ENCODE measurements around the gene DDR2.

Gene DDR2

DNA sequence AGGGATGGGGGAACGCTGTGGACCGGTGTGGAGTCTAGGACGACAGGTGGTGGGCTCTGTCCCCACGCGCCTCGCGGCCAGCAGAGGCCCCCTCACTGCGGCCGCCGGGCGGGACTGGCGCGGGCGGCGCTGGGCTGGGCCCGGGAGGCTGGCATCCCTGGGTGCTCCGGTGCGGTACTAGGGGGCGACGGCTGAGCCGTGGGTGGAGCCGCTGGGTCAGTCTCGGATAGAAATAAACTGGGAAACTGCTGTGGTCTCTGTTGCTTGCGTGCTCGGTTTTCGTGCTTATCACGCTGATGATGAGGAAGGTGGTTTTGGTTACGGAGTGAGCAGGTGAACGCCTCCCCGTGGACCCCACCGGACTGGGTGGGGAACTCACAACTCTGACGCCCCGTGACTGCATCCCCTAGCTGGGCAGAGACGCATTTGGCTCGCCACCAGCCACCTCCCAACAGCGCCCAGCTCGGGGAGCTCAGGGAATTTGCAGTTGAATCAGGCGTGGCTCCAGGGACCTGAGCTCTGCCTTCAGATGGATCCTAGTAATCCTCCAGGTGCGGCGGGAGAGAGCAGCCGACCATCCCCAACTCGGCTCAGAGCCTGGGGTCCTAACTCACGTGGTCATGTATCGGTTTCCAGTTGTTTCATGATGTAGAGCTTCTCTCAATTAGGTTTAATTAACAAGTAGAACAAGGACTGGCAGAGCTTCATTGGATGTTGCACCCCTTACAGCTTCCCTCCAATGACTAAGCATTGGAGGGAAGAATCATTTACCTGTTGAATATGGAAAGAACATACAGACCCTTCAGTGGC is 190.3 kb downstream of the DDR2 start:
- no peak for TF ChIP-seq ZFX (IDR thresholded peaks at IDR 0.05)
- TF ChIP-seq, protein P1, sequence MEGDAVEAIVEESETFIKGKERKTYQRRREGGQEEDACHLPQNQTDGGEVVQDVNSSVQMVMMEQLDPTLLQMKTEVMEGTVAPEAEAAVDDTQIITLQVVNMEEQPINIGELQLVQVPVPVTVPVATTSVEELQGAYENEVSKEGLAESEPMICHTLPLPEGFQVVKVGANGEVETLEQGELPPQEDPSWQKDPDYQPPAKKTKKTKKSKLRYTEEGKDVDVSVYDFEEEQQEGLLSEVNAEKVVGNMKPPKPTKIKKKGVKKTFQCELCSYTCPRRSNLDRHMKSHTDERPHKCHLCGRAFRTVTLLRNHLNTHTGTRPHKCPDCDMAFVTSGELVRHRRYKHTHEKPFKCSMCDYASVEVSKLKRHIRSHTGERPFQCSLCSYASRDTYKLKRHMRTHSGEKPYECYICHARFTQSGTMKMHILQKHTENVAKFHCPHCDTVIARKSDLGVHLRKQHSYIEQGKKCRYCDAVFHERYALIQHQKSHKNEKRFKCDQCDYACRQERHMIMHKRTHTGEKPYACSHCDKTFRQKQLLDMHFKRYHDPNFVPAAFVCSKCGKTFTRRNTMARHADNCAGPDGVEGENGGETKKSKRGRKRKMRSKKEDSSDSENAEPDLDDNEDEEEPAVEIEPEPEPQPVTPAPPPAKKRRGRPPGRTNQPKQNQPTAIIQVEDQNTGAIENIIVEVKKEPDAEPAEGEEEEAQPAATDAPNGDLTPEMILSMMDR (conservative IDR thresholded peaks at IDR 0.05): no peak

DNA sequence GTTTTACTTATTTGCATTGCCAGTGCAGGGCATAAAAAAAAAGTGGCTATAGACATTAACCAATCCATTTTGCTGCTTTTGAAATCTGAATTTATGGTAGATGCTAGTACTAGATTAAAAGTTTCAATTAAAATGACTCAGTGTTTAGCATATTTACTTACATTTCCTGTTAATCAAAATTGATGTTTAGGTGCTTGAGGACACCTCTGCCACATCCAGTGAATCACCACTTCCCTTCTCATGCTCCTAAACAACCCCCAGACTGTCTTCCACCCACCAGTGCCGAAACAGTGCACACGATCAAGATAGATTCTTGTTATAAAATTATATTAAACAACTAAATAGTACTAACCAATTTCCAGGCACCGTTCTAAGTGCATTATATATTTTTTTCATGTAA is 191.0 kb downstream of the DDR2 start:
- TF ChIP-seq, protein P1 (conservative IDR thresholded peaks at IDR 0.05): no peak
- TF ChIP-seq ZFX (IDR thresholded peaks at IDR 0.05): no peak
- H3K27ac ChIP-seq: no peak overlapping the region

More for the DNA sequence above, 190.3 kb downstream of the DDR2 start:
- no peak overlapping the region for H3K27ac ChIP-seq

DNA sequence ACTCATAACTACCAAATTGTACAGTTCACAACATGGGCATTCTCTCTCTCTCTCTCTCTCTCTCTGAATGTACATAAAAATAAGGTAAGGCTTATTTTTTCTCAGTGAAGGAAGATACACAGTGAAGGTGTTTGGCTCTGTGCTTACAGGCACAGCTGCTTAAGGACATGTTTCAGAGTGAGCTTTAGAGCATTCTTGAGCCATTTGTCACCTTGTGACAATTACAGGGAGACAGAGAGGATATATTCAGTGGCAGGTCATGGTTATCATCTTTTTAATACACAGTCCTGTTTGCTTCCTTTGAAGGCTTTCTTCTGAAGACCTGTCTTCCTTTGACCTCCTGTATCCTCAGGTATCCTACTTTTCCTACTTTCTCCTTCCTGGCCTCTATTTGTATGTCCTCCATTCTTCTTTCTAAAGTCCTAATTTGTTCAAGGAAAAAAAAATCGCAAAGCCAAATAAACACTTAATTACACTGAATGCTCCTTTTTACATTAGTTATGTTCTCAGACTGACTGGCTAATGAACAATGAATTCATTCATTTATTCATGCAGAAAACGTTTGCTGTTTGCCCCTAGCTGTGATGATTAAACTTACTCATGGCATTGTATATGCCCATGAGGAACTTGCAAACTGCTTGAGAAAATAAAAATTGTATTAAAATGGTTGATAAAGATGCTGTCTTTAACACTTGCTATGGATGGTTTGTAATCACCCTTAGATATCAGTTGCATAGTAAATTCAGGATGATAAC is 191.7 kb downstream of the DDR2 start:
- H3K27ac ChIP-seq: no peak overlapping the region
- no peak for TF ChIP-seq ZFX (IDR thresholded peaks at IDR 0.05)
- TF ChIP-seq, protein P1 (conservative IDR thresholded peaks at IDR 0.05): no peak

DNA sequence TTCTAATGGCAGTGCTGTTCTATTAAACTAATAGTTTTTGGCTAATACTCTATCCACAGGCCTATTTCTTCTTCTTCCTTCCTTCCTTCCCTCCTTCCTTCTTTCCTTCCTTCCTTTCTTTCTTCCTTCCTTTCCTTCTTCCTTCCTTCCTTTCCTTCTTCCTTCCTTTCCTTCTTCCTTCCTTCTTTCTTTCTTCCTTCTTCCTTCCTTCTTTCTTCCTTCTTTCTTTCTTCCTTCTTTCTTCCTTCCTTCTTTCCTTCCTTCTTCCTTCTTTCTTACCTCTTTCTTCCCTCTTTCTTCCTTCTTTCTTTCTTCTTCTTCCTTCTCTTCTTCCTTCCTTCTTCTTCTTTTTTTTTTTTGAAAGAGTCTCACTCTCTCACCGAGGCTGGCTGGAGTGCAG is 197.0 kb downstream of the DDR2 start:
- no peak for TF ChIP-seq ZFX (IDR thresholded peaks at IDR 0.05)
- TF ChIP-seq, protein P1 (conservative IDR thresholded peaks at IDR 0.05): no peak
- H3K27ac ChIP-seq: no peak overlapping the region

DNA sequence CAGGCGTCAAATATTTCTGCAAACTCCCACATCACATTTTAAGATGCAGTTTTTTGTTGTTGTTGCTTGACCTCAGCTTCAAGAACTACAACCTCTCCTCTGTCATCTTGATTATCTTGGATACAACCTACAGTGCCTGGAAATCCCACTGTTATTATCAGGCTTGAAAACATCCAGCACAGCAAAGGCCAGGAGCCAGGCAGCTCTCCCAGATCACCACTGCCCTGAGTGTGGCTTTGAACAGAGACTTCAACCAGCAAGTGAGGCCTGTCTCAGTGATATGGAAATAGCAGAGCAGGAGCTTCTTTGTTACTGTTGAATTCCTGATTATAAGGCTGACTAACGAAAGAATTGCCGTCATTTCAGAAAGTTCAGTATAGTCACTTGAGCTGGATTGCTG is 200.2 kb downstream of the DDR2 start:
- no peak for TF ChIP-seq ZFX (IDR thresholded peaks at IDR 0.05)
- TF ChIP-seq, protein P1 (conservative IDR thresholded peaks at IDR 0.05): no peak
- H3K27ac ChIP-seq: no peak overlapping the region

DNA sequence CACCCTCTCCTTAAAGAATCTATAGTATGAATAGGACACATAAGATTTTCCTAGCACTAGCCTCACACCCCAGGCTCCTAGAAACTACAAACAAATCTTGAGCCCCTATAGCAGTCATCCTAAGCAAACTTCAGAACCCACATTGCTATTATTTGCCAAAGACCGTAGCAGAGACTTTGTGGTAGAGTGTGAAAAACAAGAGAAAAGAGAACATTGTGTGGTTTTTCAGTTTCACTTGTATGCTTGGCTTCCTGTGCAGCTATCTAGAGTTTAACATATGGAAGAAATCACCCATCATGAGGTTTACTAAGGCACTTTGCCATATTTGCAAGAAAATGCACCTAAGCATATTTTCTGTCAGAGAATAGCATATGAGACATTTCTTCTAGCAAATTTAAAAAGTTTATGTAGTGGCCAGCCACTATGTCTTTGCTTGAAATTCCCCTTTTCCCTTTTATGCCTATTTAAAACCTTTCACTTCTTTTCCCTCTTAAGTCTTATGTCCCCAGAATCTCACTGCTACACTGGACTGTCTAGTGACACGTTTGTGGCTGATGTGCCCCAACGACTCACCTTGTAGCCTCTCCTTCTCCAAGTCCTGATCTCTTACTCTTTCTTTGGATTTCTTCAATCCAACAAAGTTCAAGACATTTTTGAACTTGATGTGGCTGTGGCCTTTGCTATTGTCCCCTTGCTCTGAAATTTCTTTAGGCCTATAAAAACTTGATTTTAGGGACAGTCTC is 203.1 kb downstream of the DDR2 start:
- no peak overlapping the region for H3K27ac ChIP-seq
- TF ChIP-seq, protein P1 (conservative IDR thresholded peaks at IDR 0.05): no peak
- TF ChIP-seq ZFX (IDR thresholded peaks at IDR 0.05): no peak

All from C4-2B (cell line).